Measurements from ENCODE around the gene TMEM145.

GRCh38 chr19:42276284-42276683, 36.8 kb upstream of the TMEM145 start:
- TF ChIP-seq POLR2A (IDR thresholded peaks at IDR 0.05) (no peak), CTCF (IDR thresholded peaks at IDR 0.05) (no peak), POLR2AphosphoS5 (IDR thresholded peaks at IDR 0.05) (no peak)

Data from prostate gland (tissue), 2 donors.